ENCODE data around the gene ABCG5.

ABCG5 gene

DNA sequence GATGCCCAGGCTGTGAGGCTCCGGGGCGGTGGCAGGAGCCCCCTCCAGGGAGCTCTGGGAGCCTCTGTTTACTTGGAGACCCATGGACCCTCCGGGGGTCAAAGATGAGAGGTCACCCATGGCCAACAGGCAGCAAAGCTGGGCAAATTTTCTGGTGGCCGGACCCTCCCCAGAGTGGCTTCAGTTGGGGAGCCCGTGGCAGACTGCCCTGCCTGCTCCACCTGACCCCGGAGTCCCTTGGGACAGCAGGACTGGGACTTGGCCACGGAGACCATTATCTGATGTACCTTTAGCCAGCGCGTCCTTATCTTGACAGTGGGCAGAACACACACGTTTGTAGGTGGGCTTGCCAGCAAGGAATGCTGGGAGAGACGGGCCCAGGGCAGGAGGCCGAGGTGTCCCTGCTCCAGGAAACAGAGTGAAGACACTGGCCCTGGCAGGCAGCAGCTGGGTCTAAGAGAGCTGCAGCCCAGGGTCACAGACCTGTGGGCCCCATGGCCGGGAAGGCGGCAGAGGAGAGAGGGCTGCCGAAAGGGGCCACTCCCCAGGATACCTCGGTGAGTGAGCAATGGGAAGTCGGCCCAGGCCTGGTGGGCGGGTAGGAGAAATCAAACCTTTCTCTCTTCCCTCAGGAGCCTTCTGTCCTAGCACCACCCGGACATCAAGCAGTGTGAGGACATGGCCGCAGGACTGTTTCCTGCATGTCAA lies at the start of gene ABCG5, which contains the start of gene ABCG8:
Gene ABCG5 (minus strand): TSS at position 280 of the 708 bp plus-strand sequence. CDS start 160 bp downstream, at position 120.
Gene ABCG8 (plus strand): TSS at position 412 of the 708 bp plus-strand sequence. CDS start 83 bp downstream, at position 495.
- DNase-seq (ENCODE audit: low read depth in 2 of 2), result no peak

DNA sequence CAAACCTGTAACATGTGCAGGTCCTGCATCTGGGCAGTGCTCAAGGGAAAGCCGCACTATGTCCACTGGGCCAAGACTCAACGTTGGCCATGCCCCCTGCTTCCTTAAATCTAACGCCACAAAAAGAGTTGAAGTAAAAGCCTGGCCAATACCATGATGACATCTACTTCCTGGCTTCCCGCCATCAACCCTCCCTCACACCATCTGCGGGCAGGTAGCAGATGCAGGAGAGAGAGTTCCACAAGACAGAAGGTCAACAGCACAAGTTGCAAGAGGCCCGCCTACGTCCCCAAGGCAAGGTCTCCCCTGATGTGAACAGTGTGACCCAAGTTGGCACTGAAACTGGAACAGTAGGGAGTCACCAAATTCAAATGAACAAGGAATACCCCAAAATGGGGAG lies 48.5 kb upstream of the ABCG5 start:
- no peak for DNase-seq (ENCODE audit: low read depth in 2 of 2)

DNA sequence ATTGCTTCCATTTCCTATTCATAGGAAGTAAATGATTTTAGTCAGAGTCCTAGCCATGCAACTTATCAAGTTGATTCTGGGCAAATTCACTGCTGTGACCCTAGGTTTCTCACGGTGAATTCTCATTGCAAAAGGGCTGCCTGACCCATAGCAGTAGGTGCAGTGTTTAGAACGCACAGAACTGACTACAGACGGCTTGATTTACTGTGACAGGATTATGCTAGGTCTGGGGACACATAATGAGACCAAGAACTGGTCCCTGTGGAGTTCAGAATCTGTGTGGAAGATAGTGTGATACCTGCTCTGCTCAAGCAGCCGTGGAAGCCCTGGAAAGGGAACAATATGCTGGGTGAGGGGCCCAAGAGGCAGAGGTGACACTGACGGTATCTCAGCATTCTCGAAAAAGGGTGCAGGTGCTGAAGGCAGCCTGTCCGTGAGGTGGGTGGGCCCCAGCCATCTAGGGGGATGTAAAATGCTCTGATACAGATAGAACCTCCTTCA lies 46.5 kb upstream of the ABCG5 start:
- no peak for DNase-seq (ENCODE audit: low read depth in 2 of 2)

DNA sequence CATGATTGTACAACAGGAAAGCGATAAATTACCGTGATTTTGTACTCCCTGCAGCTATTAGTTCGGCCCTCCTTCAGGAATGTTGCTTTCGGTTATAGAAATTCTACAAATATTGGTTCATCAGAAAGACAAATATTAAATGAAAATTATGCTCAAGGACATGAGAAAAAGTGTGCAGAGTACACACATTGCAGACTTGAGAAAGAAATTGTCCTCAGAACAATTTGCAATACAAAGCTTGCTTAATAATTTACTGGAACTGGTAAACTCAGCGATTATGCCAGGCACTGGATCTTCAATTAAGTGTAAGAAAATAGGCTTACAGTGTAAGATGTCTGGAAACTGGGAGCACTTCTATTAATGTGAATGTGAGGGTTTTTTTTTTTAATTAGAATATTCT lies 46.0 kb upstream of the ABCG5 start:
- DNase-seq (ENCODE audit: low read depth in 2 of 2), result no peak

DNA sequence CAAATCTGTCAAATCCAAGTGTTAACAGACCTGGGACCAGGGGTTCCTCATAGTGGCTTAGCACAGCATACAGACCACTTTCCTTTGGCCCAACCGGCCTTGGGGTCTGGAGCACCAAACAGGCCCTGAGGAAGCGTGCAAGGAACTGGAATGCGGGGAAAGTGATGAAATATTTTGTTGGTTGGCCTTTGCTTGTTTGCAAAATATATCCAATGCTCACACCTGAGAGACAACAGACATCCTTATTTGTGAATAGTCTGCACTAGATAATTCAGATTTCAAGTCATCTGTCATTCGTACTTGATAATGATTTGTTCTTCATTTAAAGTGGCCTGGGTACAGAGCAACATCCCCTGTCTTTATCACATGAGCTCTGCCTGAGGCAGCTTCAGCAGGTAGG lies 43.7 kb upstream of the ABCG5 start:
- DNase-seq (ENCODE audit: low read depth in 2 of 2), result no peak

DNA sequence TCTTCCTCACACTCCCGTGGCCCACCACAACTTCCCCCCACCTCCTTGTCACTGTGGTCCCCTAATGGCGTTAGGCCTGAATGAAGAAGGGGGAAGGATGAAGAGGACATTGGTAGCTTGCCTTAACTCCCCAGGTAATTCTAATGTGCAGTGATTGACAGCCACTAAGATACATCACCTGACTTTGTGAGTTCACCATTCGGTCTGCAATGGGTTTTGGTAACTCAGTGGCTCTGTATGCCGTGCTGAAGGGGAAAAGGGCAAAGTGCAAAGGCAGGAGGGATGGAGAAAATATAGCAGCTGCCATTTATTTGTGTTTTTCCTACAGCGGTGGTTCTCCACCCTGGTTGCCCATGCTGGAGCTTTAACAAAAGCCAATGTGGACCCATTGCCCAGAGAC lies 42.3 kb upstream of the ABCG5 start:
- no peak for DNase-seq (ENCODE audit: low read depth in 2 of 2)

DNA sequence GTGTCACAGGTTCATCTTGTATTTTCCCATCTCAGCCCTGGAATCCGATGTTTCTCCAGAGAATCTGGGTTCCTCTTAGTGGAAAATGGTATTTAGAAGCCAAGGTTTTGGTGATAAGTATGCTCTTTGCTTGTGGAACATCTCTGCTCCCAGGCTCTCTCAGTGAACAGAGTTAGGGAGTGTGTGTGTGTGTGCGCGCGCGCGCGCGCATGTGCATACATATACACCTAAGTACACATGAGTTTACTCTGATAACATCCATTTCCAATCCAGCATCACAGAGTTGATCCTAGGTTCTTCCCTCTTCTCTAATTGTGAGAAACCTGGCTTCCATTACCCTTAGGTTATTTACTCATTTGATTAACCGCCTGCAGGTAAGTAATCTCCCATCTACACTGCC lies 41.8 kb upstream of the ABCG5 start:
- no peak for DNase-seq (ENCODE audit: low read depth in 2 of 2)

DNA sequence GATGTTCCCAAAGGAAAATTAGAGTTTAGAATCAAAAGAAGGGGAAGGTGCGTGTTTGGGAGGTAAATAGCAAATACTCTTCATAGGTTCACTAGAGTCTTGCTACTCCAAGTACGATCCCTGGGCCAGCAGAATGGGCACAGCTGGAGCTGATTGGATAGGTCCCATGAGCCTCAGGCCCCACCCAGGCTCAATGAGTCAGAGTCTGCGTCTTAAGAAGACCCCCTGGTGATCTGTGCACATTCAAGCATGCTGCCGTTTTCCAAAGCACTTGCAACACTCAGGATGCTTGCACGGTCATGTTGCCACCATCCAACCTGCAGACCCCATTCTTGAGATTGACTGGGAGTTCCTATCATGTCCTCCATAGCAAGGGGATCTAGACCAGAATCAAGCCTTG lies 40.6 kb upstream of the ABCG5 start:
- no peak for DNase-seq (ENCODE audit: low read depth in 2 of 2)

DNA sequence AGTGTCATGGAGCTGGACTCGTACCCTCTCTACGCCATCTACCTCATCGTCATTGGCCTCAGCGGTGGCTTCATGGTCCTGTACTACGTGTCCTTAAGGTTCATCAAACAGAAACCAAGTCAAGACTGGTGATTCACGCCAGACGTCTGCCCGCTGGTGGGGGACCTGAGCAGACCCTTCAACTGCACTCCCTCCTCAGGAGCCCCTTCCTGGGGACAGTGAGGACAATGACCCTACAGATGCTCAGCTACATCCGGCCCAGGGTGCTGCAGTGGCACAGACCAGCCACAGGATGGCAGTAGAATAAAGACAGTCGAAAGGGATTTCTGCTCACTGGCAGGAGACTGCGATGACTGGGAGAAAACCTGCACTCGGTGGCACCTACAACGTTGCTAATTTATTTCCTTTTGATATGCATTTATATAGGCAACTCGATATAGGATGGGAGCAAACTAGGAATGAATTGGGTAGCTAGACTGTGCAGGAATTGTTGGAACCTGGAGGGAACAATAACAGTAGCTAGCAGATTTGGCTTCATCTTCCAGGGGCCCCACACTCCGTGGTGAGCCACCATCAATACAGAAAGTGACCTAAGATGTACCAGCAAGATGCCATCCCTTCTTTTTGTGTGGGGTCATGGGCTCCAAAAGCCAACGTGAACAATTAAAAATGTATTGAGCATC lies 39.3 kb upstream of the ABCG5 start:
- DNase-seq (ENCODE audit: low read depth in 2 of 2), result peak; percentile 42 to 43

DNA sequence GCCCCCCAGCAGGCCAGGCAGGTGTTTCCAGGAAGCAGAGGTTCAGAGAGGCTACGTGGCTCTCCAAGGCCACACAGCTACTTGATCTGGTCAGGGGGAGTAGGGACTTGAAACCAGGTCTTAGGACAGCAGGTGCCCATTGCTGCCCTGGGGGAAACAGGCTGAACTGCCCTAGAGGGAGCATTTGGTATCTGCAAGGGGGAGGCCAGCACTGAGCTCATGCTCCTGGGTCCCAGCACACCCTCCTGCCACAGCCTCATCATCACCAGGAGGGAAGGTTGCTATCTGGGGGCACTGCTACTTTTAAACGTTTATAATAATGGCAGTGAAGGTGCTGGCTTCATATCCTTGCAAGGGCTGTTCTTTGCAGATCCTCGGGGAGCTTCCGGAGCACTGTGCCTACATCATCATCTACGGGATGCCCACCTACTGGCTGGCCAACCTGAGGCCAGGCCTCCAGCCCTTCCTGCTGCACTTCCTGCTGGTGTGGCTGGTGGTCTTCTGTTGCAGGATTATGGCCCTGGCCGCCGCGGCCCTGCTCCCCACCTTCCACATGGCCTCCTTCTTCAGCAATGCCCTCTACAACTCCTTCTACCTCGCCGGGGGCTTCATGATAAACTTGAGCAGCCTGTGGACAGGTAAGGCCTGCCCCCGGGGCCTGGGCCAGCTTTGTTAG lies 36.3 kb upstream of the ABCG5 start:
- DNase-seq (ENCODE audit: low read depth in 2 of 2), result no peak

DNA sequence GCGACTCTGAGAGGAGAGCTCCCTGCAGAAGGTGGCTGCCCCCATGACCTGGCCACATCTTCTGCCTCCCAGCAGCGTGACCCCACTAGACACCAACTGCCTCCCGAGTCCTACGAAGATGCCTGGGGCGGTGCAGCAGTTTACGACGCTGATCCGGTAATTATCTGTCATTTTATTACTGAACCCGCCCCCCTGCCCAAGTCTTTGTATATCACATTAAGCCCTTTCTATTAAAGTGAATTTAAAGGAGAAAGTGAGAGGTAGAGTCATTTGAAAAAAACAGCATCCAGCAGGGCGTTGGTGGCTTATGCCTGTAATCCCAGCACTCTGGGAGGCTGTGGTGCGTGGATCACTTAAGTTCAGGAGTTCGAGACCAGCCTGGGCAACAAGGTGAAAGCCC lies 33.5 kb upstream of the ABCG5 start:
- no peak for DNase-seq (ENCODE audit: low read depth in 2 of 2)

DNA sequence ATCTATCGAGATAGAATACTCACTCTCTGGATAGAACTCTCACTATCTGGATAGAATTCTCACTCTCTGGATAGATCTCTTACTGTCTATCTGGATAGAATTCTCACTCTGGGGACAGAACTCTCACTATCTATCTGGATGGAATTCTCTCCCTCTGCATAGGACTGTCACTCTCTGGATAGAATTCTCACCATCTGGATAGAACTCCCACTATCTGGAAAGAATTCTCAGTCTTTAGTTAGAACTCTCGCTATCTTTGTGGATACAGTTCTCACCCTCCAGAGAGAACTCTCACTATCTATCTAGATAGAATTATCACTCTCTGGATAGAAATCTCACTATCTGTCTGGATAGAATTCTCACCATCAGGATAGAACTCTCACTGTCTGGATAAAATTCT lies 16.7 kb upstream of the ABCG5 start:
- DNase-seq (ENCODE audit: low read depth in 2 of 2), result no peak

DNA sequence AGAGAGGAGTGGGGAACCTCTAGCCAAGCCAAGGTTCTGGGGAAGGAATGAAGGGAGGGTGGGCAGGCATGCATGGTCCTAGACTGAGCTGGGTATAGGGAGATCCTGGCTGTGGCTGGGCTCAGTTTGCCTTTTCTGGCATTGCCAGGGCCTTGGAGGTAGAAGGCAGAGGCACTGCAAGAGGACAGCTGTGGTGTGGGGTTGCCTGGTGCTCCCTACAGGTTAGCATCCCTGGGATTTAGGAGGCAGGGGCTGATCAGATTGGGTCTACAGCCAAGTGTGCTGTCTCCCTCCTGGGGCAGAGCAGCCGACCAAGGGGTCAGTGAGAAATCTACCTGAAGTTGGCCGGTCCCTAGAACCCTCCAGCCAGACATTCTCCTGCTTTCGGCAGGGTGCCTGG lies 16.0 kb upstream of the ABCG5 start:
- DNase-seq (ENCODE audit: low read depth in 2 of 2), result no peak

DNA sequence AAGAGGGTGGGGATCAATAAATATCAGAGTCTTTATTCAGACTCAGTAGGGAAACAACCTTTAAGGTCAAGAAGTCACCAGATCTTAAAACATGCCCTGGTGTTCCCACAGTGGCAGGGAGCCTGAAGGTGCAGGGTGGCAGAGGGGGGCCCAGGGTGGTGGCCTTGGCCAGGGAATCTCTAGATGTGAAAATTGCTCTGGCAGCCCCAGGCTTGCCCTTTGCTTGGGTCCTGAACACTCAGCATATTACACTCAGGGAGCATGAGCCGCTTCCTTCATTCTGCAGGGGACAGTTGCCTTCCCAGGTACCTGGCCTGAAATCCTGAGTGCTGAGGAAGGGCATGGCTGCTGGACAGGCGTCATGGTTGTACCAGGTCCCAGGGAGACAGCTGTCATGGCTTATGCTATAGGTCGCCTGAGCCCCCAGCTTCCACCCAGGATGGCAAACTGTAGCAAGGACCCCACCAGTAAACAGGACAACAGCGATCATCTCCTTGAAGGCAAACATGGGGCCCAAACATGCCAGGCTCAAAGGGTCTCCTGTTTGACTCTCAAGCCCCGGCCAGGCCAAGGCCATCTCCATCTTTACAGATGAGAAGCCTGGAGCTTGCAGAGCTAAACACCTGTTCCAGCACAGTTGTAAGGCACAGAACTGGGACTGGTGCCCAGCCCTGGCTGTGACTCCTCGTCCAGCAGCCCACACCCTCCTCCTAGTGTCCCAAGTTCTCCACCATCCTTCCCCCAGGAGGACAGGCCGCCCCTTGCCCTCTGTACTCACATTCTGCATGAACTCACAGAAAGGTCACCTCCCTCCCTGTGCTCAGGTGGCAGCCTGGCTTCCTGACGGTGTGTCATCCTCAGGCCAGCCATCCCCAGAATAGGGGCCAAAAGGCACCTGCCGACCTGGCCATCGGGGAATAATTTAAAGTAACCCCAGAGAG lies 14.8 kb upstream of the ABCG5 start:
- DNase-seq (ENCODE audit: low read depth in 2 of 2), result no peak

DNA sequence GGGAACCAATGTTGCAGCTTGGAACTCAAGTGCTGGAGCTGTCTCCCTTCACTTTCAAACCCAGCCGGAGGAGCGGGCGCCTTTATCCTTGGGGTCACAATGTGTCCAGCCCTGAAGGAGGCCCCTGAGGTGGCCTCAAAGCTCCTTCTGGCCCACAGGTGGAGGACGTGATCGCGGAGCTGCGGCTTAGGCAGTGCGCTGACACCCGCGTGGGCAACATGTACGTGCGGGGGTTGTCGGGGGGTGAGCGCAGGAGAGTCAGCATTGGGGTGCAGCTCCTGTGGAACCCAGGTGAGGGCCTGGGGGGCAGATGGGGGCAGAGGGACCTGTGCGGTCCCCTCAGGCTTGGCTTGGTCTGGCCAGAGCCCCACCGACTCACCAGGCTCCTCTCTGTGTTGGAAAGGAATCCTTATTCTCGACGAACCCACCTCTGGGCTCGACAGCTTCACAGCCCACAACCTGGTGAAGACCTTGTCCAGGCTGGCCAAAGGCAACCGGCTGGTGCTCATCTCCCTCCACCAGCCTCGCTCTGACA lies 13.6 kb upstream of the ABCG5 start:
- no peak for DNase-seq (ENCODE audit: low read depth in 2 of 2)

DNA sequence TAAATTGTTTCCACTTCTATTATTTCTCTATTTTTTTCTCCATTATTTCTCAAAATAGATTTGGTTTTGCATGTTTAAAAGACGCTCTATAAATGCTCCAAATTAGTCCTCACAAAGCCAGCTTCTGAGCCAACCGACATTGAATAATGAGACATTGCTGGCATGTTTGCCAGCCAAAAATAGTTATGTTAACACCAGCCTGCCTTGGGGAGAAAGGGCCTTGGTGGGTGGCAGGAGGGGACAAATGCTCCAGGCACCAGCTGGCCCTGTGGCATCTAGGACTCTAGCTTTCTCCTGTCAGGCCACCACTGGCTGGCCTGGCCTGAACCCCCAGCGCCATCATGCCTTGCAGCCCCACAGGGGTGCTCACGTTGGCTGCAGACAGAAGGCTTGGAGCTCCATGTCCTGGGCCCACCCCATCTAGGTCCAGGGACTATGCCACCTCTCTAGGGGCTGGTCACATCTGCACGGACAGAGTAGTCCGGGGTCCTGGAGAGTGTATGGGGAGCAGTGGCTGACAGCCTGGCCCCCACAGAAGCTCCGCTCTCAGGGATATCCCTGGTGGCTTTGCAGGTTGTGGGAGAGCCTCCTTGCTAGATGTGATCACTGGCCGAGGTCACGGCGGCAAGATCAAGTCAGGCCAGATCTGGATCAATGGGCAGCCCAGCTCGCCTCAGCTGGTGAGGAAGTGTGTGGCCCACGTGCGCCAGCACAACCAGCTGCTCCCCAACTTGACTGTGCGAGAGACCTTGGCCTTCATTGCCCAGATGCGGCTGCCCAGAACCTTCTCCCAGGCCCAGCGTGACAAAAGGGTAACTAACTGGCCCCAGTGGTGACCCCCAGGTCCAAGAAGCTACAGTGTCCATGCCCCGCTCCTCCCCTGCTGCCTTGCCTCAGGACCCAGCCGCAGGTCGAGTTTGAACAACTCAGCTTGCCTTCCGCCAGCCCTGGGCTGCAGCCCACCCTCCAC lies 12.7 kb upstream of the ABCG5 start:
- DNase-seq (ENCODE audit: low read depth in 2 of 2), result no peak

DNA sequence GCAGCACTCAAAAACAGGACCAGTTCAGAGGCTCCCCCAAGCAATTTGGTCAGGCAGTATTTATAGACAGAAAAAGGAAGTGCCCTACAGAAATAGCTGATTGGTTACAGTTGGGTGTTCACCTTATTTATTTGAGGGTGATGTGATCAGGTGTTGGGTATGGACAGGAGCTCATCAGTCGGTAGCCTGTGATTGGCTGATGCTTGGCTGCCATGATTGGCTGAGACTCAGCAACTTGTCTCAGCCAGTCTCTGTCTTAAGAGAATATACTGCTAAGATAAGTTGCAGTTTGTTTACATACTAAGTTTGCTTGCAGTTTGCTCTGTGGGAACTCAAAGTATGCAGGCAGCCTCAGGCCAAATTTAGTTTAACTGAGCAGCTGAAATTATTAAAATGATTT lies 9.6 kb upstream of the ABCG5 start:
- DNase-seq (ENCODE audit: low read depth in 2 of 2), result no peak

DNA sequence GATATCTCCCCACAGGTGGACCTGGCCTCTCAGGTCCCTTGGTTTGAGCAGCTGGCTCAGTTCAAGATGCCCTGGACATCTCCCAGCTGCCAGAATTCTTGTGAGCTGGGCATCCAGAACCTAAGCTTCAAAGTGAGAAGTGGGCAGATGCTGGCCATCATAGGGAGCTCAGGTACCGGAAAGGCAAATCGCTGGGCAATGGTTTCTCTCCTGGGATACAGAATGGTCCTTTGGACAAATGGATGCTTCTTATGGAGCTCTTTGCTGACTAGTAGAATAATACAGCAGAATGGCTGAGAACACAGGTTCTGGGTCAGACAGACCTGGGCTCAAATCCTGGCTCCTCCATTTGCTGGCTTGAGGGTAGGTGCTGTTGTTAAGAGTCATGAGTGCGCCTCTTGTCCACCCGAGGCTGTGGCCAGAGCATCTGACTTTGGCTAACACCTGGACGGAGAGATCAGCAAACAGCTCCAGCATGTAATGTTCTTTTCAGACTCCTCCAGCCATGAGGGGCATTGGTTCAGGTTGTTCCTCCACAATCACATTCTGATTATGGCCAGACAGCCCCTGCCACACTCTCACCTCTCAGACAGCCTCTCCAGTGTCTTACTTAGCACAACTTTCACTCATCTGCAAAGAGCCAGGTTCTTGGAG lies 7.6 kb upstream of the ABCG5 start:
- no peak for DNase-seq (ENCODE audit: low read depth in 2 of 2)

DNA sequence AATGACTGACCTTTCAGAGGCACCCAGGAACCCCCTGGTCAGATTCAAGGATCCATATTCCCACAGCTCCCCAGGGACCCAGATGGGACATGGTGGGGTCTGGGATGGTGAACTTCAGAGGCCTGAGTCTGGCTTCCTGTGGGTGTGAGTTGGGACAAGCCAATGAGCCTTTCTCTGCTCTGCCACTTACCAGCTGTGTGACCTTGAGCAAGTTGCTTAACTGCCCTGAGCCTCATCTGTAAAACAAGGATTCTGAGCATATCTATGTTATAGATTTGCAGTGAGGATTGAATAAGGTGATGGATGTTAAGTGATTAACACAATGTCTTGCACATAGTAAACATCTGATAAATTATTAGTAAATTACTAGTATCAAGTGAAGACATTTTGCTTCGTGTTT lies 6.5 kb upstream of the ABCG5 start:
- DNase-seq (ENCODE audit: low read depth in 2 of 2), result no peak

DNA sequence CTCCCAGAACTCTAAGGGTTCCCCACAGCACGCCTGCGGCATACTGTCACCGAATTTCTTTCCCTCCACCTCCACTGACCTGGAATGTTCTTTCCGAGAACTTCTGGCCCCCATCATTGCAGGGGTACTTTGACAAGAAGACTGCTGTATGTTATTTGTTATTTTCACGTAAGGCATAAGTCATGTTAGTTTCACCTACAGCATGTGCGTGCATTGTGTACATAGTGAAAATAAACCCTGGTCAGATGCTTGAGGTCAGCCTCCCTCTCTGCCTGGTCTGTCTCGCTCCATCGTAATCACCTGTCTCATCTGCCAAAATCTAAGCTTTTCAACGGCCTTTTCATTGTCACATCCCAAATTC lies 4.2 kb upstream of the ABCG5 start:
- no peak for DNase-seq (ENCODE audit: low read depth in 2 of 2)

Data from stimulated activated CD4-positive, alpha-beta T cell treated with anti-CD3 and anti-CD28 coated beads, Interleukin-1b, Interleukin-23, amount 100 ng/mL, for 4 hours (primary cell).